ENCODE data around the gene ITGB7. TPM values are rescaled to one million over a fixed set of nuclear protein-coding genes. Genes with fewer than 3 reads are reported as not detected.

Gene ITGB7
- total RNA-seq, 1 experiment from 2014 or later: 1.9 TPM

DNA sequence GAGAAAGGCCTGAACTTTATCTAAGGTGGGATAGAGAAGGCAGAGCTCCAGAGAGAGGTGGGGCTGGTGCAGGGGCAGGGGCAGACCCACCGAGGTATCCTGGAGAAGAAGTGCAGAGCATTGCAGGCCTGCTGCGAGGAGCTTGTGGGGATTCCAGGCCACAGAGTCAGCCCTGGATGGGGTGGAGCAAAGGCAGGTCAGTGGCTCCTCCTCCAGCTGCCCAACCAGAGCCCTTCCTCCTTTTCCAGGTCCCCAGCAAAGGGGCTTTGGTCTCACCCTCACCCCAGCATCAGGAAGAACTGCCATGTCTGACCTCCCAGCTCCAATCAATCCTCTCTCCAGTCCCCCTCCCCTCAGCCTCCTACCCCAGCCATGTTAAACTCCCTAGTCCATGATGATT lies 46.4 kb downstream of the ITGB7 start:
- Histone ChIP-seq H3K36me3 (ENCODE audit: low read depth, low read length) (no peaks in the 10 kb centered on the region), H3K4me1 (ENCODE audit: insufficient read depth, low read length) (no peaks in the 10 kb centered on the region), H3K9me3 (ENCODE audit: low read length) (no peaks in the 10 kb centered on the region), H3K9ac (ENCODE audit: low read length) (no peak overlapping the region), H3K4me2 (ENCODE audit: low read length) (no peak overlapping the region), H3F3A (ENCODE audit: low read length, unreplicated experiment) (no peaks in the 10 kb centered on the region), H3K9me2 (replicated peaks; ENCODE audit: low read length) (no peaks in the 10 kb centered on the region), H3K4me3 (ENCODE audit: low read length) (no peak overlapping the region), H2AFZ (ENCODE audit: low read length) (no peak overlapping the region), H3K79me2 (ENCODE audit: low read length) (no peaks in the 10 kb centered on the region), H3K27me3 (ENCODE audit: low read length) (no peaks in the 10 kb centered on the region), H4K20me1 (ENCODE audit: low read length) (no peaks in the 10 kb centered on the region), H3K27ac (ENCODE audit: low read length) (no peak overlapping the region)
- DNase-seq (no peak), ATAC-seq (no peak)
- ChIA-PET CTCF (interaction anchor here (0.6 kb wide), 1 partner anchor 163 kb away, joined by 3 read pairs; no protein-coding TSS in a partner anchor), POLR2A (ENCODE audit: unreplicated experiment) (no interaction called here)
- intact Hi-C loops (cut with micrococcal nuclease): no loop called here
- TF ChIP-seq, protein P1, sequence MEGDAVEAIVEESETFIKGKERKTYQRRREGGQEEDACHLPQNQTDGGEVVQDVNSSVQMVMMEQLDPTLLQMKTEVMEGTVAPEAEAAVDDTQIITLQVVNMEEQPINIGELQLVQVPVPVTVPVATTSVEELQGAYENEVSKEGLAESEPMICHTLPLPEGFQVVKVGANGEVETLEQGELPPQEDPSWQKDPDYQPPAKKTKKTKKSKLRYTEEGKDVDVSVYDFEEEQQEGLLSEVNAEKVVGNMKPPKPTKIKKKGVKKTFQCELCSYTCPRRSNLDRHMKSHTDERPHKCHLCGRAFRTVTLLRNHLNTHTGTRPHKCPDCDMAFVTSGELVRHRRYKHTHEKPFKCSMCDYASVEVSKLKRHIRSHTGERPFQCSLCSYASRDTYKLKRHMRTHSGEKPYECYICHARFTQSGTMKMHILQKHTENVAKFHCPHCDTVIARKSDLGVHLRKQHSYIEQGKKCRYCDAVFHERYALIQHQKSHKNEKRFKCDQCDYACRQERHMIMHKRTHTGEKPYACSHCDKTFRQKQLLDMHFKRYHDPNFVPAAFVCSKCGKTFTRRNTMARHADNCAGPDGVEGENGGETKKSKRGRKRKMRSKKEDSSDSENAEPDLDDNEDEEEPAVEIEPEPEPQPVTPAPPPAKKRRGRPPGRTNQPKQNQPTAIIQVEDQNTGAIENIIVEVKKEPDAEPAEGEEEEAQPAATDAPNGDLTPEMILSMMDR (conservative IDR thresholded peaks at IDR 0.05; ENCODE audit: low read depth, low read length): no peak
- TF ChIP-seq EZH2 (IDR thresholded peaks at IDR 0.05; ENCODE audit: low read length, unreplicated experiment): no peak
- TF ChIP-seq EZH2phosphoT487 (IDR thresholded peaks at IDR 0.05; ENCODE audit: borderline replicate concordance, low read length): no peak
- BruUV-seq (replicated peaks): no TSS peak

DNA sequence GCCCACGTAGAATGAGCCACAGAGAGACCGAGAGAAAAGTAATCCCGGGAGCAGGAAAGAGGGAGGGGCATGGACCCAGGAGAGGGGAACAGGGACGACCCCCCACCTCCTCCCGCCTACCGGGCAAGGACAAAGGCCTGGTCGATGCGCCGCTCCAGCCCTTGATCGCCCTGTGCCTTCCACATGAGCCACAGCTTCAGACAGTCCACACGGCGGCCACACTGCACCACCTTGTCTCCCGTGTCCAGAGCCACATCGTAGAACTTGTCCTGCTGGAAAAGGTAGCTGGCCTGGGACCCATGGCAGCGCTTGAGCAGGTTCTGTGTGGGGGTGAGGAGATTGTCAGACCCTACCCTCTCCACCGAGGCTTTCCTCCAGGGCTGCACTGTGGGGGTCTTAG lies 47.1 kb downstream of the ITGB7 start:
- Histone ChIP-seq H3K79me2 (ENCODE audit: low read length) (no peaks in the 10 kb centered on the region), H3F3A (ENCODE audit: low read length, unreplicated experiment) (no peaks in the 10 kb centered on the region), H3K9ac (ENCODE audit: low read length) (no peak overlapping the region), H3K4me3 (ENCODE audit: low read length) (no peak overlapping the region), H3K36me3 (ENCODE audit: low read depth, low read length) (no peaks in the 10 kb centered on the region), H2AFZ (ENCODE audit: low read length) (no peak overlapping the region), H3K27me3 (ENCODE audit: low read length) (no peaks in the 10 kb centered on the region), H4K20me1 (ENCODE audit: low read length) (no peaks in the 10 kb centered on the region), H3K4me1 (ENCODE audit: insufficient read depth, low read length) (no peaks in the 10 kb centered on the region), H3K27ac (ENCODE audit: low read length) (no peak overlapping the region), H3K9me3 (ENCODE audit: low read length) (no peaks in the 10 kb centered on the region), H3K4me2 (ENCODE audit: low read length) (no peak overlapping the region), H3K9me2 (replicated peaks; ENCODE audit: low read length) (no peaks in the 10 kb centered on the region)
- TF ChIP-seq, protein P1 (conservative IDR thresholded peaks at IDR 0.05; ENCODE audit: low read depth, low read length): no peak
- TF ChIP-seq EZH2 (IDR thresholded peaks at IDR 0.05; ENCODE audit: low read length, unreplicated experiment) (no peak), EZH2phosphoT487 (IDR thresholded peaks at IDR 0.05; ENCODE audit: borderline replicate concordance, low read length) (no peak)
- CTCF ChIA-PET: interaction anchor here (0.6 to 1.3 kb wide), 2 partner anchors 21 to 164 kb away, joined by 3 to 8 read pairs; partner anchors contain the start of genes CSAD and ZNF740
- intact Hi-C loops (cut with micrococcal nuclease): no loop called here
- DNase-seq: no peak
- no peak for ATAC-seq
- no TSS peak for BruUV-seq (replicated peaks)
- POLR2A ChIA-PET (ENCODE audit: unreplicated experiment): interaction anchor here (0.6 kb wide), 1 partner anchor 508 kb away, joined by 4 read pairs; the partner anchor contains the start of gene KRT2

DNA sequence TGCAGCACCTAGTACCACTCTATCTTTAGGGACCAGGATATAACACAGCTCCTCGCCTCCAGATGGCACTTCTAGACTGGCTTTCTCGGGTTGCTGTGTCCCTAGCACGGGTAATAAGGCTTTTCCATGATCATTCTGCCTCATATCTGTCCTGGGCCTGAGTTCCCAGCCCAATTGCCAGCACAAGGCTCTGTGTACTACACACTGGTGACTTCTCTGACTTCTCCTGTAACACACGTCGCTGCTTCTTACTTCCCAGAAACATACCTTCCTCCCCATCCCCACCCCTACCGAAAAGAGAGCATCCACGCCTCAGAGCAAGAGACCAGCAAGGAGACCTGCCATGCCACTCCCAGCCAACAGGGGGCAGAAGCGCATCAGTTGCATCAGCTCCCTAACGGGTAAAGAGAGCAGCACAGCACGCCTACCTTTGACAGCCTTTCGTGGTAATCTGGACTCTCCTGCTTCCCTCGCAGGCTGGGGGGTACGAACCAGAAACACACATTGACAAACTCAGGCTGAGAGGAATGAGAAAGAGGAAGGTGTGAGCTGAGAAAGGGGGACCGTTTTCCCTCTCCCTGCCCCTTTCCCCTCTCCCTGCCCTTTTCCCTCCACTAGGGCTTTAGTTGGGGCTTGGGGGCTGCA lies 47.7 kb downstream of the ITGB7 start:
- H3K27ac ChIP-seq (ENCODE audit: low read length): no peak overlapping the region
- no peak overlapping the region for H3K4me3 ChIP-seq (ENCODE audit: low read length)
- H3K27me3 ChIP-seq (ENCODE audit: low read length): no peaks in the 10 kb centered on the region
- TF ChIP-seq EZH2 (IDR thresholded peaks at IDR 0.05; ENCODE audit: low read length, unreplicated experiment): no peak
- TF ChIP-seq, protein P1 (conservative IDR thresholded peaks at IDR 0.05; ENCODE audit: low read depth, low read length): peak; percentile 97
- ChIA-PET CTCF (interaction anchor here (0.6 to 1.3 kb wide), 3 partner anchors 21 to 121 kb away, joined by 3 to 8 read pairs (median 3); partner anchors contain the start of genes CSAD and ZNF740), POLR2A (ENCODE audit: unreplicated experiment) (interaction anchor here (0.6 kb wide), 2 partner anchors 140 to 507 kb away, joined by 3 to 4 read pairs; partner anchors contain the start of genes KRT2 and MYG1)
- no TSS peak for BruUV-seq (replicated peaks)
- H3K9ac ChIP-seq (ENCODE audit: low read length): no peak overlapping the region
- H3K9me3 ChIP-seq (ENCODE audit: low read length): no peaks in the 10 kb centered on the region
- no peaks in the 10 kb centered on the region for H4K20me1 ChIP-seq (ENCODE audit: low read length)
- ATAC-seq (peak; percentile 96), DNase-seq (peak; percentile 86)
- peak overlapping the region; percentile 42; the same call in 1 of the 2 replicates for H2AFZ ChIP-seq (ENCODE audit: low read length)
- H3K4me1 ChIP-seq (ENCODE audit: insufficient read depth, low read length): no peaks in the 10 kb centered on the region
- no peaks in the 10 kb centered on the region for H3K36me3 ChIP-seq (ENCODE audit: low read depth, low read length)
- H3K9me2 ChIP-seq (replicated peaks; ENCODE audit: low read length): no peaks in the 10 kb centered on the region
- H3K4me2 ChIP-seq (ENCODE audit: low read length): peak overlapping the region; percentile 27; the same call in 1 of the 2 replicates
- H3K79me2 ChIP-seq (ENCODE audit: low read length): no peaks in the 10 kb centered on the region
- no peaks in the 10 kb centered on the region for H3F3A ChIP-seq (ENCODE audit: low read length, unreplicated experiment)
- intact Hi-C loops (cut with micrococcal nuclease): no loop called here
